ENCODE results near the gene RAB8B. TPM values are rescaled to one million over a fixed set of nuclear protein-coding genes. Genes with fewer than 3 reads are reported as not detected.

RAB8B gene
- total RNA-seq, 1 experiment from 2014 or later = 33.8 TPM

DNA sequence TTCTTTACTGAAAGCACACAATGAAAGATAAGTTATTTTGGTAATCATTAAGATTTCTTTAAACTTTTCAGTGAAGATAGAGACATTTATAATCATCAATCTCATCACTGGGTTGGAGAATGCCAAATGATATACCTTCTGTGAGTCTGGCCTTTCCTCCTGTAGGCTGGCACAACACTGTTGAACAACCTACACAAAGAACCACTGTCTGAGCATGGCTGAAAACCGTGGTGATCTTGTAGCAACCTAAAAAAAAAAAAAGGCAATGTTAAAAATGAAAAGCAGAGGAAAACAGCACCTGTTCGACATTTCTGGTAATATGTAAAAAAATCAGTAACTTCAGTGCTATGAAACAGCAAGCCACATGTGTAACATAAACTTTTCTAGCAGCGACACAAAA lies 33.9 kb upstream of the RAB8B start:
- no peak overlapping the region for H3K4me2 ChIP-seq (ENCODE audit: insufficient read depth, insufficient read length, low read length)
- peaks cover 8 to 12% of the 10 kb centered on the region in 2 experiments for H3K4me1 Mint-ChIP-seq
- peaks cover 5% of the 10 kb centered on the region for H3K23me2 ChIP-seq (ENCODE audit: insufficient read length, low read depth, low read length, poor library complexity, severe bottlenecking)
- H2BK20ac ChIP-seq (ENCODE audit: low read depth, low read length, poor library complexity, severe bottlenecking) = no peak overlapping the region
- H2BK5ac ChIP-seq (ENCODE audit: insufficient read length, low read length) = no peak overlapping the region
- H3K4me3 Mint-ChIP-seq = peak overlapping the region; percentile 10 to 98; a peak in 3 of 5 replicates
- H3K36me3 Mint-ChIP-seq (ENCODE audit: insufficient read depth in 1 of 3, low read depth in 3 of 3) = peaks cover 0 to 34% (median 28%) of the 10 kb centered on the region in 3 experiments; a peak in 5 of 7 replicates
- H3K9ac ChIP-seq (ENCODE audit: extremely low read depth, insufficient read length, low read length) = no peak overlapping the region
- no peak overlapping the region for H3K4ac ChIP-seq (ENCODE audit: low read depth, low read length)
- H2AK5ac ChIP-seq (ENCODE audit: insufficient read length, low read length) = no peak overlapping the region
- no peak for DNase-seq
- no peak overlapping the region for H2BK15ac ChIP-seq (ENCODE audit: low read depth, low read length)
- H2BK12ac ChIP-seq (ENCODE audit: insufficient read length, low read depth, low read length) = no peak overlapping the region
- H3K9me3 Mint-ChIP-seq = no peaks in the 10 kb centered on the region
- H3K27me3 ChIP-seq (ENCODE audit: insufficient read depth, low read length) = no peaks in the 10 kb centered on the region
- H2AFZ ChIP-seq (ENCODE audit: low read length) = no peak overlapping the region
- H3K4me1 ChIP-seq (ENCODE audit: insufficient read depth, low read length) = no peaks in the 10 kb centered on the region
- no CpG with 5 or more reads among the region's 3 CpGs for WGBS (ENCODE audit: extremely low coverage, insufficient read length, low lambda C conversion rate)
- H3K27ac ChIP-seq (ENCODE audit: insufficient read length, low read depth, low read length) = no peak overlapping the region
- H3K23ac ChIP-seq (ENCODE audit: insufficient read length, low read depth, low read length) = no peak overlapping the region
- no peaks in the 10 kb centered on the region for H3K79me1 ChIP-seq (ENCODE audit: insufficient read depth, low read depth, low read length, poor library complexity, severe bottlenecking)
- H4K91ac ChIP-seq (ENCODE audit: insufficient read length, low read depth, low read length) = no peak overlapping the region
- no peaks in the 10 kb centered on the region for H3K27me3 Mint-ChIP-seq (ENCODE audit: low read depth)
- H4K5ac ChIP-seq (ENCODE audit: insufficient read length, low read depth, low read length) = no peak overlapping the region
- no peak overlapping the region for H3K14ac ChIP-seq (ENCODE audit: insufficient read depth, low read length)
- H3K27ac Mint-ChIP-seq = no peak overlapping the region
- no peaks in the 10 kb centered on the region for H3K9me3 ChIP-seq (ENCODE audit: control insufficient read depth, low read depth, low read length)
- no peak overlapping the region for H3K18ac ChIP-seq (ENCODE audit: insufficient read length, low read depth, low read length)
- TF ChIP-seq, protein P1, sequence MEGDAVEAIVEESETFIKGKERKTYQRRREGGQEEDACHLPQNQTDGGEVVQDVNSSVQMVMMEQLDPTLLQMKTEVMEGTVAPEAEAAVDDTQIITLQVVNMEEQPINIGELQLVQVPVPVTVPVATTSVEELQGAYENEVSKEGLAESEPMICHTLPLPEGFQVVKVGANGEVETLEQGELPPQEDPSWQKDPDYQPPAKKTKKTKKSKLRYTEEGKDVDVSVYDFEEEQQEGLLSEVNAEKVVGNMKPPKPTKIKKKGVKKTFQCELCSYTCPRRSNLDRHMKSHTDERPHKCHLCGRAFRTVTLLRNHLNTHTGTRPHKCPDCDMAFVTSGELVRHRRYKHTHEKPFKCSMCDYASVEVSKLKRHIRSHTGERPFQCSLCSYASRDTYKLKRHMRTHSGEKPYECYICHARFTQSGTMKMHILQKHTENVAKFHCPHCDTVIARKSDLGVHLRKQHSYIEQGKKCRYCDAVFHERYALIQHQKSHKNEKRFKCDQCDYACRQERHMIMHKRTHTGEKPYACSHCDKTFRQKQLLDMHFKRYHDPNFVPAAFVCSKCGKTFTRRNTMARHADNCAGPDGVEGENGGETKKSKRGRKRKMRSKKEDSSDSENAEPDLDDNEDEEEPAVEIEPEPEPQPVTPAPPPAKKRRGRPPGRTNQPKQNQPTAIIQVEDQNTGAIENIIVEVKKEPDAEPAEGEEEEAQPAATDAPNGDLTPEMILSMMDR (conservative IDR thresholded peaks at IDR 0.05) = no peak
- H2BK120ac ChIP-seq (ENCODE audit: low read depth, low read length, poor library complexity, severe bottlenecking) = no peak overlapping the region
- no peaks in the 10 kb centered on the region for H4K20me1 ChIP-seq (ENCODE audit: control insufficient read depth, insufficient read depth, insufficient read length)
- no peaks in the 10 kb centered on the region for H3K79me2 ChIP-seq (ENCODE audit: insufficient read depth, low read length)
- no peak overlapping the region for H4K8ac ChIP-seq (replicated peaks; ENCODE audit: insufficient read length, low read depth, low read length)
- no peak overlapping the region for H3T11ph ChIP-seq (ENCODE audit: low read length)
- no peak overlapping the region for H3K56ac ChIP-seq (ENCODE audit: insufficient read length, low read depth, low read length)

Measured in H9 (cell line).